Measurements from ENCODE around the gene PPFIA4.

The PPFIA4 gene

DNA sequence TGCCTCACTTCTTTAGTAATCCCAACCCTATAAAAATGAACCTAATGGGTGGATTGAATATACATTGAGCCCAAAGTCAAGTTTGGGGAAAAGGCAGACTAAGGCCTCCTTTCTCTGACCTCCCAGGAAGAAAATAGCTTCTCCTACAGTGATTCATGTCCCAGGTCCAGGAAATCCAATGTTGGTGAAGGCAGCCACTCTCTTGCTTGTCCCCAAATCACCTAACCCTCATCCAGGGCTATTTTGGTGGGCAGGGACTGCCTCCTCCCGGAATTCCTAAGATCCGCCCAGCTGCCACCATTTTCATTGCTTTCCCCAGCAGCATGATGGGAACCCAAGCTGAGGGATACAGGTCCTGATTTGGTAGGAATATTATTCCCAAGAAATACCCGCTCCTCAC lies 51.1 kb downstream of the PPFIA4 start:
- in situ Hi-C loops (cut with MboI; ENCODE audit: low sequenced_read_pairs) = no loop called here

DNA sequence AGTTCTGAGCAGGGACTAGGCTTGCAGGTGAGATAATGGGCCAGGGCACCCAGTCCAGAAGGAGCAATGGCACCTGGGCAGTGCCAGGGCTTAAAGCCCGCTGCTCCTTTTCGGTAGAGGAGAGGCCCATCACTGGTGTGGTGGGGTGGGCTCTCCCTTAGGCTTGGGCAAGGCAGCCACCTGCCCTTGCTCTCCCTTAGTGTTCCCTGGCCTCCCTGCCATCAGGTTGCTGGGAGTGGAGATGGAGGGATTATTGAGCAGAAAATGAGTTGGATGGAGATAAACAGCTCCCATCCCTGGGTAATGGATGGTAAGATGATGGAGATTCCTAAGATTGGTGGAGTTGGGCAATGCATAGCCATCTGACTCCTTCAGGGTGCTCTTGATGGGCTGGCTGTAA lies 51.7 kb downstream of the PPFIA4 start:
- in situ Hi-C loops (cut with MboI; ENCODE audit: low sequenced_read_pairs) = no loop called here

DNA sequence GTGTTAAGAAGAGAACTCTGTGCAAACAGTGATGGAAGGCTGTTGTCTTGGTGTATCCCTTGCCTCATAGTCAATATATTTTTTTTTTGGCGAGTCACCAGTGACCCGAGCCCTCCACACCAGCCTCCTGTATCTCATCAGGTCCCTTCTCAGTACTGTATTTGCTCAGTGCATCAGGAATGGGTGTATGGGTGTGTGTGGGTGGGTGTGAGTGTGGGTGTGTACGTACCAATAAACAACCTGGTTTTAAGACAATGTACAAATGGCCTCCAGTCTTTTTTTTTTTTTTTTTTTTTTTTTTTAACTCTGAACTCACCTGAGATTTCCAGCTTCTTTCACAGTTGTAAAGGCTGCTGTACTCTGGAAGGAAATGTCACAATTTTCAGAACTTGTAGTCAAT lies 52.2 kb downstream of the PPFIA4 start:
- in situ Hi-C loops (cut with MboI; ENCODE audit: low sequenced_read_pairs) = no loop called here

DNA sequence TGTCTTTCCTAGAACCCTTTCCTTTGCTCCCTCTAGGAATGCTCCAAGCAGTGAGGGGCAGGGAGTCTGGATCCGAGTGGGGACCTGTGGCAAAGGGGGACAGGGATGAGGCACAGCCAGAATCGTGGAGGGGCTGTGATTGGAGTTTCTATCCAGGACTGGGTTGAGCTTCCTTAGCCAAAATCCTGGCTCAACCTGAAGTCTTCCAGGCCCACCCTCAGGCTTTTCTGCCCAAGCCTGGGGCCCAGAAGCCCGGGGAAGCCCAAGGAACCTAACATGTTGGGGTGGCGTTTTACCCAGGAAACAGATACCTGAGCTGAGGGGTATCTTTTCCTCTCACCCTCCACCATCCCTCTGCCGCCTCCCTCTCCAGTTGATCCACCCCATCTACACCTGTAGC lies 54.2 kb downstream of the PPFIA4 start:
- in situ Hi-C loops (cut with MboI; ENCODE audit: low sequenced_read_pairs) = no loop called here

DNA sequence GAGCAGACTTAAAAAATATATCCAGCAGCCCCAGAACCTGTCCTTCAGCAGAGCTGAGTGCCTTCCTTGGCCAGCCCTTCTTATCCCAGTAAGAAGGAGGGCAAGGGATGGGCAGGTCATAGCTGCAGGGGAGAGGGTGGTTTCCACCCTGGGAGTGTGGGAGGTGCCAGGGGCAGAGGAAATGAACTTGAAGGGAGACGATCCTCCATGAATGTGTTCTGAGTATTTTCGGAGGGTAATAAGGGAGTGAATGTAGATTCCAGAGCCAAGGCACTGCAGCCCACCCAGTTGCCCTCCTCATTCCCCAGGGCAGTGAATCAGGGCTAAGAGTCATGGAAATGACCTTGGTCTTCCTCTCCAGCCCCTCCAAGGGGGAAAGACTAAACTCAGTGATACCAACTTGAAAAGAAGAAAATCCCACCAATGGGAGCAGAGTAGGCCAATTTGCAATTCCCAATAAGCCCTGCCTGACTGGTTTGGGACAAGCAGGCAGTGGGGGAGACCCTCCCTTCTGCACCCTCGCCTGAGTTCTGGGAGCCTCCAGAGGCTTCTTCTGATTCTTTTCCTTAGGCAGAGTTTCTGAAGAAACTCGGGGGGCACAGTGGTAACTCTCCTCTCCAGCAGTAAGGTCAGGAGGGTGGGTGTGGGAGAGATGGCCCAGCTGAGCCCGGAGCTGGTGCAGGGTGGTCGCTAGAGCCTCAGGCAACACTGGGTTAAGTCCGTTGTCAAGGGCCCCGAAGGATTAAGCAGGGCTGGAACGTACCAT lies 55.4 kb downstream of the PPFIA4 start:
- in situ Hi-C loops (cut with MboI; ENCODE audit: low sequenced_read_pairs) = no loop called here

DNA sequence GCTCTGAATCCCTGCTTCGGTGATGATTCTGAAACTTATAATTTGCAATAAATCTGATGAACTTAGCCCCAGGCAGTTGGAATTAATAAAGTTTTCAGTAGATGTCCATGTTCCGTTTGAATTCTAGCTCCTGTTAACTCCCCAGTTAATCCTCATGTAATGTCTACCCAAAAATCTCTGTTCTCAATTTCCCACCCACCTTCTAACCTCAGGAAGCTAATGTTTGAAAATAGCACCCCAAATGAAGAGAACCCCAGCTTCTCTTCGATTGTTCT lies 55.9 kb downstream of the PPFIA4 start:
- in situ Hi-C loops (cut with MboI; ENCODE audit: low sequenced_read_pairs) = no loop called here

DNA sequence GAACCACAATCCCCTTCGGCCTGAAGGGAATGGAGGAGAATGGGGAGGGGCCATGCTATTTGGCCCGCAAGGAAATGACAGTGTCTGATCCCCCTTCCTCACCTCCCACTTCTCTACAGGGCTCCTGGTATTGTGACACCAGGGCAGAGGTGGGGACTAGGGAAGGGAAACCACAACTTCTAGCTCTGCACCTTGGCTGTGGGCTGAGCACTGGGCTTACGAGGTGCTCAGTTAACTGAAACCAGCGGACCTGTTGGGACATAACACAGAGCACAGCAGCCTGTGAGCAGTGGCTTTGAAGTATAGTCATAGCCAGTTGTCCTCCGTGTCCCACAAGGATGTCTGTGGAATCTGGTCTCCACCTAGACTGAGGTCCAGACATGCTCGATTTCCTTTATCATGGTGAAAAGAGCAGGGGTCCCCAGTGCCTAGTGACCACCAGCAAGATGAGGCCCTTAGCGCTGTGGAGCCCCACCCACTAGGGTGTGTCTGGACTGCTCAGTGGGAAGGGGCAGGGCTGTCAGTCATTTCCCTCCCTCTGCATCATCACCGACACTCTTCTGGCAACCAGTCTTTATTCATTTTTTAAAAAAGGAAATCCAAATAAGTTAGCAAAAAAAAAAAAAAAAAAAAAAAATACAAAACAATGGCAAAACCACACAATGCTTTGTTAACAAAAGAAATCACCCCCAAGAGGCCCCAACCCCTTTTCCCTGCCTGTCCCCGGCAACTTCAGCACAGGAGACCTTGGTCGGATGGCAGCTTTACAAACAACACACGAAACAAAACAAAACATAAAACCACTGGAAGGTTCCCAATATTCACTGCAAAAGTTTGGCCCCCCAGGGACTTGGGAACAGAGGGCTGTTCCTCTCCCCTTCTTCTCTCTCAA lies 56.5 kb downstream of the PPFIA4 start:
- in situ Hi-C loops (cut with MboI; ENCODE audit: low sequenced_read_pairs) = no loop called here

- in situ Hi-C loops (cut with MboI; ENCODE audit: low sequenced_read_pairs) = no loop called here
These were observed 57.2 kb downstream of the PPFIA4 start for GRCh38 chr1:203083463-203083921.

GRCh38 chr1:203084588-203085527 lies 58.6 kb downstream of the PPFIA4 start:
- in situ Hi-C loops (cut with MboI; ENCODE audit: low sequenced_read_pairs) = no loop called here

GRCh38 chr1:203085528-203086406 lies 59.5 kb downstream of the PPFIA4 start, which contains the start of gene MYOG:
TSS of gene MYOG (minus strand) at chr1:203086012. CDS start at chr1:203085961, 51 bp downstream.
- in situ Hi-C loops (cut with MboI; ENCODE audit: low sequenced_read_pairs) = no loop called here

- in situ Hi-C loops (cut with MboI; ENCODE audit: low sequenced_read_pairs) = no loop called here
These were observed 60.9 kb downstream of the PPFIA4 start for GRCh38 chr1:203086992-203087763.

- in situ Hi-C loops (cut with MboI; ENCODE audit: low sequenced_read_pairs) = no loop called here
These were observed 62.1 kb downstream of the PPFIA4 start for GRCh38 chr1:203088441-203088840.

DNA sequence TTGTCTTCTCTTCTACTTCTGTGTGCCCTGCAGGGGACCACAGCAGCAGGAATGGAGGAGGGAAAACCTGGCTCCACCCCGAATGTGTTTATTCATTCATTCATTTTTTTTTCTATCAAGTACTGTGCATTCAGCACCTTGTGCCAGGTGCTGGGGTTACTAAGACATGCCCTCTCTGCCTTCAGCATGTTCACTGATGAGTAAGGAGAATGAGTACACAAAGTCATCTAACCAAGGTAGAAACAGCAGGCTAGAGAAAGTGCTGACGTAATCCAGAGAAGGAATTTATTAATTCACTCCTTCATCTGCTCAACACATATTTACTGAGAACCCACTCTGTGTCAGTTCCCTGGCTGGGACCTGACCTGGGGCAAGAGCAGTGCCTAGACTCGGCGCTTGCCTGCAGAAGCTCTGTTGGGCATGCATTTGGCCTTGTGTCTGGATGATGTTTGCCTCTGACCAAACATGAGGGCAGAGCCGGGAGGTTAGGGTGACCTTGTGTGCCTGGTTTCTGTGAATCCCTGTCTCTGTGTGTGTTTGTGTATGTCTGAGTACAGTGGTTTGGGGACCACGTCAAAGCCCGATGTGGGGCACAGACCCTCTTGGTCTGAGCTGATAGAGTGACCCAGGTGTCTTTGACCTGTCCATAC lies 62.8 kb downstream of the PPFIA4 start:
- in situ Hi-C loops (cut with MboI; ENCODE audit: low sequenced_read_pairs) = no loop called here

GRCh38 chr1:203089651-203090045 lies 63.4 kb downstream of the PPFIA4 start:
- in situ Hi-C loops (cut with MboI; ENCODE audit: low sequenced_read_pairs) = no loop called here

- in situ Hi-C loops (cut with MboI; ENCODE audit: low sequenced_read_pairs) = no loop called here
These were observed 64.3 kb downstream of the PPFIA4 start for GRCh38 chr1:203090421-203091198.

GRCh38 chr1:203091199-203091477 lies 64.8 kb downstream of the PPFIA4 start:
- in situ Hi-C loops (cut with MboI; ENCODE audit: low sequenced_read_pairs) = no loop called here

DNA sequence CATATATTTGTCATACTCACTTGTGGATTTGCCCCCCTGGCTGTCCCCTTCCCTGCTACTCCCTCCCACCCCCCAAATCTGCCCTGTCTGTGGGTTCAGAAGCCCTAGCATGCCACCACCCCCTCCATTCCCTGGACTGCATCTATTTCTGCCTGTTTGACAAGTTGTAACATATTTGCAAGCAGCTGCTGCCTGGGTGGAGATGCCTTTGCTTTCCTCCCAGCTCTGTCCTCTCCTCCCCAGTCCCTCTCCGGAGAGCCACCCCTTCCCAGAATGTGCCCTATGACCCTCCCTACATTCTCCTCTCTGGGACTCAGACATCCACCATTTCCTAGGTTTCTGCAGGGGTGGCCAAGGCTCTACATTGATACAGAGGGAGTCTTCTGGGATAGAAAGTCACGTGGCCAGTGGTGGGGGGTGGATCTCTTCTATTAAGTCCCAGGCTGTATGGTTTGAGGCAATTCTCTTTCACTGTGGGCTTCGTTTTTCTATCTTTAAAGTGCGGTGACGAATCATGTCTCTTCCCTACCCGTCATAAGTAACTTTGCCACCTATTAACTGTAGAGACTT lies 65.6 kb downstream of the PPFIA4 start:
- in situ Hi-C loops (cut with MboI; ENCODE audit: low sequenced_read_pairs) = no loop called here
